GM19351 (cell line): ENCODE data around the gene ORAI2.
A peak's percentile ranks its signal among the peaks of the same experiment; 100 is the strongest.
"Not testable (repeated sequence)": the region's sequence is repeated elsewhere in the genome, so short reads cannot be mapped to it uniquely, and the experiment has no call there.

ENCODE experiments used
- ATAC-seq: cut with Tn5 transposase; IDR thresholded peaks from one replicate; pipeline ENCODE4 v1.9.1; 2021; ENCODE audit warnings: mild to moderate bottlenecking, moderate library complexity; ENCODE audit not compliant: unreplicated experiment

ORAI2 gene

GRCh38 chr7:102494473-102495149 lies 61.2 kb downstream of the ORAI2 start:
- ATAC-seq, result peak; percentile 64

GRCh38 chr7:102496861-102497260 lies 63.5 kb downstream of the ORAI2 start:
- ATAC-seq, result not testable (repeated sequence)

- not testable (repeated sequence) for ATAC-seq
Measured at GRCh38 chr7:102497308-102497707, 63.9 kb downstream of the ORAI2 start.

GRCh38 chr7:102498321-102498720 lies 64.9 kb downstream of the ORAI2 start:
- ATAC-seq, result not testable (repeated sequence)

- not testable (repeated sequence) for ATAC-seq
Measured at GRCh38 chr7:102503141-102503540, 69.8 kb downstream of the ORAI2 start.

GRCh38 chr7:102505298-102506185 lies 72.2 kb downstream of the ORAI2 start:
- ATAC-seq, result not testable (repeated sequence)
